Measurements from ENCODE around the gene LAMP1.
"Not testable (repeated sequence)": the region's sequence is repeated elsewhere in the genome, so short reads cannot be mapped to it uniquely, and the experiment has no call there.

Gene LAMP1

GRCh38 chr13:113296823-113297369 is at the start of gene LAMP1:
LAMP1 (plus strand) TSS chr13:113297239; CDS start chr13:113297435, 196 bp downstream.
- peak within 1 kb of the TSS; percentile 94 for H3K4me3 ChIP-seq (ENCODE audit: low read length)
- peaks cover 6% of the 10 kb centered on the region for H3K4me1 ChIP-seq (ENCODE audit: control insufficient read depth, insufficient read depth, low read length)
- H3K9ac ChIP-seq (ENCODE audit: low read length) = peak within 1 kb of the TSS; percentile 84
- no peaks in the 10 kb centered on the region for H3K27me3 ChIP-seq (ENCODE audit: control insufficient read depth, insufficient read depth, low read length)
- H3K27ac ChIP-seq (ENCODE audit: low read depth, low read length) = peak within 1 kb of the TSS; percentile 86
- no peaks in the 10 kb centered on the region for H3K36me3 ChIP-seq (ENCODE audit: control insufficient read depth, insufficient read depth, low read length)

GRCh38 chr13:113252516-113253095 is 44.4 kb upstream of the LAMP1 start:
- Histone ChIP-seq H3K4me3 (ENCODE audit: low read length) (no peak overlapping the region), H3K27me3 (ENCODE audit: control insufficient read depth, insufficient read depth, low read length) (no peaks in the 10 kb centered on the region), H3K36me3 (ENCODE audit: control insufficient read depth, insufficient read depth, low read length) (peaks cover 41% of the 10 kb centered on the region), H3K27ac (ENCODE audit: low read depth, low read length) (no peak overlapping the region), H3K4me1 (ENCODE audit: control insufficient read depth, insufficient read depth, low read length) (no peaks in the 10 kb centered on the region), H3K9ac (ENCODE audit: low read length) (no peak overlapping the region)

GRCh38 chr13:113257908-113258307 is 39.1 kb upstream of the LAMP1 start:
- H3K27ac ChIP-seq (ENCODE audit: low read depth, low read length); H3K27me3 ChIP-seq (ENCODE audit: control insufficient read depth, insufficient read depth, low read length); H3K9ac ChIP-seq (ENCODE audit: low read length); H3K4me3 ChIP-seq (ENCODE audit: low read length); H3K4me1 ChIP-seq (ENCODE audit: control insufficient read depth, insufficient read depth, low read length): not testable (repeated sequence)
- peaks cover 23% of the 10 kb centered on the region for H3K36me3 ChIP-seq (ENCODE audit: control insufficient read depth, insufficient read depth, low read length)

GRCh38 chr13:113258321-113259054 is 38.6 kb upstream of the LAMP1 start:
- H3K4me1 ChIP-seq (ENCODE audit: control insufficient read depth, insufficient read depth, low read length) = no peaks in the 10 kb centered on the region
- no peak overlapping the region for H3K27ac ChIP-seq (ENCODE audit: low read depth, low read length)
- no peak overlapping the region for H3K4me3 ChIP-seq (ENCODE audit: low read length)
- H3K27me3 ChIP-seq (ENCODE audit: control insufficient read depth, insufficient read depth, low read length) = no peaks in the 10 kb centered on the region
- peaks cover 22% of the 10 kb centered on the region for H3K36me3 ChIP-seq (ENCODE audit: control insufficient read depth, insufficient read depth, low read length)
- H3K9ac ChIP-seq (ENCODE audit: low read length) = no peak overlapping the region

GRCh38 chr13:113260996-113261395 is 36.0 kb upstream of the LAMP1 start:
- Histone ChIP-seq H3K4me3 (ENCODE audit: low read length) (no peak overlapping the region), H3K4me1 (ENCODE audit: control insufficient read depth, insufficient read depth, low read length) (no peaks in the 10 kb centered on the region), H3K27ac (ENCODE audit: low read depth, low read length) (no peak overlapping the region), H3K9ac (ENCODE audit: low read length) (no peak overlapping the region), H3K27me3 (ENCODE audit: control insufficient read depth, insufficient read depth, low read length) (no peaks in the 10 kb centered on the region), H3K36me3 (ENCODE audit: control insufficient read depth, insufficient read depth, low read length) (peaks cover 20% of the 10 kb centered on the region)

GRCh38 chr13:113263016-113263415 is 34.0 kb upstream of the LAMP1 start:
- not testable (repeated sequence) for H3K4me1 ChIP-seq (ENCODE audit: control insufficient read depth, insufficient read depth, low read length); H3K27ac ChIP-seq (ENCODE audit: low read depth, low read length); H3K4me3 ChIP-seq (ENCODE audit: low read length); H3K27me3 ChIP-seq (ENCODE audit: control insufficient read depth, insufficient read depth, low read length); H3K9ac ChIP-seq (ENCODE audit: low read length)
- H3K36me3 ChIP-seq (ENCODE audit: control insufficient read depth, insufficient read depth, low read length) = peaks cover 15% of the 10 kb centered on the region

- H3K27me3 ChIP-seq (ENCODE audit: control insufficient read depth, insufficient read depth, low read length) = no peaks in the 10 kb centered on the region
- no peak overlapping the region for H3K27ac ChIP-seq (ENCODE audit: low read depth, low read length)
- H3K4me3 ChIP-seq (ENCODE audit: low read length) = no peak overlapping the region
- no peaks in the 10 kb centered on the region for H3K36me3 ChIP-seq (ENCODE audit: control insufficient read depth, insufficient read depth, low read length)
- H3K9ac ChIP-seq (ENCODE audit: low read length) = no peak overlapping the region
- H3K4me1 ChIP-seq (ENCODE audit: control insufficient read depth, insufficient read depth, low read length) = no peaks in the 10 kb centered on the region
Measured at GRCh38 chr13:113267642-113268405, 29.2 kb upstream of the LAMP1 start.

- H3K4me1 ChIP-seq (ENCODE audit: control insufficient read depth, insufficient read depth, low read length) = no peaks in the 10 kb centered on the region
- no peak overlapping the region for H3K27ac ChIP-seq (ENCODE audit: low read depth, low read length)
- no peak overlapping the region for H3K4me3 ChIP-seq (ENCODE audit: low read length)
- H3K36me3 ChIP-seq (ENCODE audit: control insufficient read depth, insufficient read depth, low read length) = no peaks in the 10 kb centered on the region
- H3K27me3 ChIP-seq (ENCODE audit: control insufficient read depth, insufficient read depth, low read length) = no peaks in the 10 kb centered on the region
- no peak overlapping the region for H3K9ac ChIP-seq (ENCODE audit: low read length)
Measured at GRCh38 chr13:113272031-113272430, 25.0 kb upstream of the LAMP1 start.

- Histone ChIP-seq H3K9ac (ENCODE audit: low read length) (no peak overlapping the region), H3K4me3 (ENCODE audit: low read length) (no peak overlapping the region), H3K27me3 (ENCODE audit: control insufficient read depth, insufficient read depth, low read length) (no peaks in the 10 kb centered on the region), H3K27ac (ENCODE audit: low read depth, low read length) (no peak overlapping the region), H3K36me3 (ENCODE audit: control insufficient read depth, insufficient read depth, low read length) (no peaks in the 10 kb centered on the region), H3K4me1 (ENCODE audit: control insufficient read depth, insufficient read depth, low read length) (no peaks in the 10 kb centered on the region)
Measured at GRCh38 chr13:113272701-113273181, 24.3 kb upstream of the LAMP1 start.

- Histone ChIP-seq H3K27me3 (ENCODE audit: control insufficient read depth, insufficient read depth, low read length) (no peaks in the 10 kb centered on the region), H3K4me1 (ENCODE audit: control insufficient read depth, insufficient read depth, low read length) (no peaks in the 10 kb centered on the region), H3K9ac (ENCODE audit: low read length) (no peak overlapping the region), H3K4me3 (ENCODE audit: low read length) (no peak overlapping the region), H3K27ac (ENCODE audit: low read depth, low read length) (no peak overlapping the region), H3K36me3 (ENCODE audit: control insufficient read depth, insufficient read depth, low read length) (no peaks in the 10 kb centered on the region)
Measured at GRCh38 chr13:113273321-113273720, 23.7 kb upstream of the LAMP1 start.

GRCh38 chr13:113273851-113274590 is 23.0 kb upstream of the LAMP1 start:
- Histone ChIP-seq H3K36me3 (ENCODE audit: control insufficient read depth, insufficient read depth, low read length) (no peaks in the 10 kb centered on the region), H3K9ac (ENCODE audit: low read length) (no peak overlapping the region), H3K27ac (ENCODE audit: low read depth, low read length) (no peak overlapping the region), H3K4me3 (ENCODE audit: low read length) (no peak overlapping the region), H3K27me3 (ENCODE audit: control insufficient read depth, insufficient read depth, low read length) (no peaks in the 10 kb centered on the region), H3K4me1 (ENCODE audit: control insufficient read depth, insufficient read depth, low read length) (no peaks in the 10 kb centered on the region)

- no peaks in the 10 kb centered on the region for H3K4me1 ChIP-seq (ENCODE audit: control insufficient read depth, insufficient read depth, low read length)
- H3K9ac ChIP-seq (ENCODE audit: low read length) = no peak overlapping the region
- no peaks in the 10 kb centered on the region for H3K27me3 ChIP-seq (ENCODE audit: control insufficient read depth, insufficient read depth, low read length)
- H3K27ac ChIP-seq (ENCODE audit: low read depth, low read length) = no peak overlapping the region
- no peak overlapping the region for H3K4me3 ChIP-seq (ENCODE audit: low read length)
- H3K36me3 ChIP-seq (ENCODE audit: control insufficient read depth, insufficient read depth, low read length) = no peaks in the 10 kb centered on the region
Measured at GRCh38 chr13:113274721-113275120, 22.3 kb upstream of the LAMP1 start.
